Measurements from ENCODE around the gene RIMBP2.

- TF ChIP-seq CTCF (IDR thresholded peaks at IDR 0.05; ENCODE audit: poor library complexity, severe bottlenecking) (no peak), EZH2 (IDR thresholded peaks at IDR 0.05; ENCODE audit: borderline replicate concordance, insufficient read depth, low read length, poor library complexity, severe bottlenecking) (no peak), REST (IDR thresholded peaks at IDR 0.05; ENCODE audit: borderline replicate concordance) (no peak)
Observed at GRCh38 chr12:130364578-130364977, 351.5 kb downstream of the RIMBP2 start.

All from neural cell (in vitro differentiated cells).